Limb (tissue), 2 donors: ENCODE results near the gene TP53BP1.
"Not testable (repeated sequence)": the region's sequence is repeated elsewhere in the genome, so short reads cannot be mapped to it uniquely, and the experiment has no call there.

Source experiments
- DNase-seq, 2 donors: peaks; one replicate each; pipeline ENCODE4 v3.0.0-alpha.2; 2016; ENCODE audit errors: extremely low spot score in 2 of 2

TP53BP1 gene

DNA sequence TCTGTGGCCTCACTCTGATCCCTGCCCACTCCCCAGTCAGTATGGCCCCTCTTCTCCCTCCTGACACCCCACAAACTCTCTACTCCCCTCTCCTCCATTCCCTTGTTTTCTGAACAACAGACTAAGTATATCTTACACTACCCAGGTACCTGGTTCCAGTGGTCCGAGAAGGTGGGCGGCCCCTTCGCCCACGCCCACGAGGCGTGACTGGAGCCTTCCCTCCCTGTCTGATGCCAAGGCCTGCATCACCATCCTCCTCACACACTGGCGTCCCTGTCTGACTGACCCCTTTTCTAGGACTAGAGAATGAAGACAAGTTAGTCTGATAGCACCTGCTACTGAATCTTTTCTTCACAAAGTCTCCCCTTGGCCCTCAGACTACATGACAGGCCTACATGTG lies 72.1 kb downstream of the TP53BP1 start:
- no peak for DNase-seq

DNA sequence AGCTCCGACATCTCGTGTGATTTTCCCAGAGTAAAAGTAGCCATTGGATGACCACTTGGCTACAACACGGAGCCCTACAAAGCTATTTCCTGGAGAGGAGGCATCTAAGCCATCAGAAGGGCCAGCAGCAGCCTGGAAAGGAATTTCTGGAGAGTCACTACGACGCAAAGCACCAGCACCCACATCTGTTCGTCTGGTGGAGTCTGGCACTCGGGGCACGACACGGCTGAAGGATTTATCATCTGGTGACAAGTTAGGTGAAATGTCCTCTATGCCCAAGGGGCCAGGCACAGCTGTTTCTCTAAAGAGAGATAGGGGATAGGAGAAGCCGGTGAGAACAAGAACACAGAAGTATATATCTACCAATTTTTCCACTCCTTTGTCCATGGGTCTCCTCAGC lies 72.5 kb downstream of the TP53BP1 start:
- no peak for DNase-seq

DNA sequence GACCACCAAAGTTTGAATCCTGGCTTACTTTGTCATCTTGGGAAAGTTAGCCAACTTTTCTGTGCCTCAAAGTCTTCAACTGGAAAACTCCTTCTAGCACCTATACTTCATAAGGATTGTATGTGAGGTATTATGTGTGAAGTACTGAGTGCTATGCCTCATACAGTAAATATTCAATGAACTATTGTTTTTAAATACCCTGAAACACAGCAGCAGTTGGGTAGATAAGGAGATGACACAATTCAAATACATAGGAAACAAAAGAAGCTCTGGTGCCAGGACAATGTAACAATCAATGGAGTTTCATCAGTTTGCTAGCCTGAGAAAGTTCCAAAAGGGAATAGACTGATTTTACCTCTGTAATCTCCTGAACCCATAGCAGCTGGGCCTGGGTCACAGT lies 78.8 kb downstream of the TP53BP1 start:
- DNase-seq = no peak

DNA sequence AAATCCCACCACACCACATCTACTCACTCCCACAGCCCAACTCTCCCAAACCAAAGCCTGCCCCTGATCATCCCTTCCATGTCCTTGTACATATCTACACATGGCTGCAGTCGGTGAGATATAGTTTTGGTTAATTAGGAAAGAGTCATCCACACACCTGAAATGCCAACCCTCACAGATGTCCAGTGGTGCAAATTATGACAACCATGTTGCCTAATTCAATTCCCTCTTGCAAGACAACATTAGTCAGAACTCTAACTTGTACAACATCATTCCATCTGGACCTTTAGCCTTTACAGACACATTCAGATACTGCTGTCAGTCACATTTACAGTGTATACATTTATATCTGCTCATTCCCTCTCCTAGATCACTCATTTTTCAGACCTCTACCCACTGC lies 80.9 kb downstream of the TP53BP1 start:
- DNase-seq = no peak

DNA sequence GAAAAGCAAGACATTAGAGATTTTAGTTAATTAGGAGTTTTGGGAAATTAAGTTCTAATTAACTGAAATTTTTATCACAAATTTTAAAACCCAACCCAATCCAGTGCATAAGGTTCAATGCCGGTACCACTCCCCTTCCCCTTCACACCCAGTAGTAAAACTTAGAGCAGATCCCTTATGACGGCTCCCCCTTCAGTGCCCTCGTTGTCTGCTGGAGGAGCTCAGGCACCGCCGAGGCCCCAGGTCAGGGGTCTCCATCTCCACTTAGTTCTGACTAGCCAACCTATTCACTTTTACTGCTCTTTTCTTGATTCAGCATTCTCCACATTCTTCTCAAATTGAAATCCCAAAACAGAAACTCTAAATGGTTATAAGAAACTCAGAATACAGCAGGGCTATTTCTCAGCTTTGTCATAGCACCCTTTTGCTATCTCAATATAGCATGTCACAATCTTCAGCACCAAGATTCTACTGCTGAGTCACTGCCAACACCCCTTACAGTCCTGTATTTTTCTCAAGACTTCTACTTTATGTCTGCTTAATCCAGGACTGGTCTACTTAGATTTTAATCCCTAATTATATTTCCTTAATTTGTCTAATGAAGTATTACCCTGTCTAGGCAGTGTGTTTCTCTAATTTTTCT lies 82.3 kb downstream of the TP53BP1 start:
- no peak for DNase-seq

DNA sequence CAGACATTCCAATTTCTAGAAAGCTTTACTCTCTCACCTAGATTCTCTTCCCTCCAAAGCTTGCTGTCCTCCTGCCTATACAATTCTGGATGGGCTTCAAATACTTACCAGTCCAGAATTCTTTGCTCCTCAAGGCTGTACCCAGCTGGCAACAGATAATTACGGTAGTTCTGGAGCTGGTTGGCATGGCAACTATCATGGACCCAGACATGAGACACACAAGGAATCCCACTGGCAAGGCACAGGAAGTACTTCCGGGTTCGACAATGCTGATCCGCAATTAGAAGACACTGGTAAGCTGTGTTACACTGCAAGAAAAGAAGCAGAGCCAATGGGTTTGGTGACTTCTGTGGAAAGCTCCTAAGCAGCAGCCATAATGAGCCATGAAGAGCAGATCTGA lies 84.2 kb downstream of the TP53BP1 start:
- no peak for DNase-seq

DNA sequence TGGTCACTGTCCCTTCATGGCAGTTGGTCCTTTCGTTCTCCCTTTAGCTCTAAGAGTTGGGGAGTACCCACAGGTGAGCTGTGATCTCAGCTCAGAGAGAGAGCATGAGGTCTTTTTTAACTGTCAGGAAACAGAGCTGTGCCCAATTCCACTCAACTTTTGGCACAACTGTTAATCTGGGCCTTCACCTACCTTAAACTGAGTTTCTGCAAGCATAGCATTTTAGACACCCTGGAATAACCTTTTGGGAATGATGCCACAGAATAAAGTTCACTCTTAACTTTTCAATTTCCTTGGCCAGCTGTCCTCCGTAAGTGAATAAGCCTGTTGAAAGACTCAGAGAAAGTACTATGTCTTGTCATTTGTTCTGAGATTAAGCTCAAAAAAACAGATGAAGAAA lies 86.1 kb downstream of the TP53BP1 start:
- no peak for DNase-seq

DNA sequence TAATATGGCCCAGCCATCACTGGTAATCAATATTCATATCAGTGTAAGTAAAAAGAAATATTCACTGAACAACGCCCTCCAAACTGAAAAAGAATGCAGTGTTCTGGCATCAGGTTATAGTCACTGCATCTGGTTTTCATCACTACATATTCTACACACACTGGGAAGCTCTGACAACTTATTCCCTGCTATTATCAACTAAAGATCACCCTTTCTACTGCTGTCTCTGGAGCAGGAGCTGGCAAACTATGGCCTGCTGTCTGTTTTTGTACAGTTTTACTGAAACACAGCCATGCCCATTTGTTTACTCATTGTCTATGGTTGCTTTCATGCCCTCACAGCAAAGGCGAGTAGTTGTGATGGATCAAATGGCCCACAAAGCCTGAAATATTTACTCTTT lies 86.8 kb downstream of the TP53BP1 start:
- no peak for DNase-seq

DNA sequence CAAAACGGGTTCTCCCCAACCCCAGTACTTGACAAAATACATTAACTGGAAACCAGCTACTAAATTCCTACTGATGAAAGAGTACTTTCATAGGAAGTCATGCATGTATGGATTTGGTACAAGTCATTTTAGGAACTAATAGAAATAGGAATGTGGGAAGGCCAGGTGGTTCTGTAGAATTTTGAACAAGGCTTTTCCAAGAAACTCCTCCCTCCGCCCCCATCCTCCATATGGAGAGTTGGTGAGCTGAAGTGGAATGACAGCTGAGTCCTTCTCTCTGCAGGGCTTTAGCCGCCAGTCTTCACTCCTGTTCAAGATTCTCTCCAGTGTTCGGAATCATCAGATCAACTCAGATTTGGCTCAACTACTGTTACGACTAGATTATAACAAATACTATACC lies 88.8 kb downstream of the TP53BP1 start:
- no peak for DNase-seq

DNA sequence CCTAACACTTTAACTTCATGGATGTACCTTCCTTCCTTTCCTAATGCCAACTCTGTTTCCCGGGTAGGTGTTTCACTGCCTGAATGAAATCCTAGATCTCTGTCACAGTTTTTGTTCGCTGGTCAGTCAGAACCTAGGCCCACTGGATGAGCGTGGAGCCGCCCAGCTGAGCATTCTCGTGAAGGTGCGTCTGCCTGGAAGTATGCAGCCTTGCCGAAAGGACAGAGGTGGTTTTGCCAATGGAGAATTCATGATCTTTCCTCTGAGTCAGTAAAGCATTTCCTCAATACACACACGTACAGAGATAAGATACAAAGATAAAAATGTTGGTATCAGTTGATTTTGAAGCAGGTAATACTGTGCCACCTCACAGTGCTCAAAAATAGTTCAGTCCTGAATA lies 89.3 kb downstream of the TP53BP1 start:
- no peak for DNase-seq

DNA sequence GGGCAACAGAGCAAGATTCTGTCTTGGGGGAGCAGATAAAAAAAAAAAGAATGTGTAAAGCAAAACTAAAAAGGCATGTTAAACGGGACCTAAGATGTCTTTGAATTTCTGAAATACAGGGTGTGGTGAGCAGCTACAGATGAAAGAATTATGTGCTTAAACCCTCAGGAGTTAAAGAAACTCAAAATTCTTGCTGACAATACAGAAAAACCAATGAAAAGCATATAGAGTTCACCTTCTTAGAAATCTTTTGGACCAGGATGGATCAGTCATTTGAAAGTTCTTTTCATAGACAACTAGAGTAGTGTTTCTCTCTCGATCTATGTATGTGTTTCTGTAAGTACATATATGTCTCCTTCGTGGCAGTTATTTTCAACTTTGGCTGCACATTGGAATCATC lies 90.7 kb downstream of the TP53BP1 start:
- no peak for DNase-seq

DNA sequence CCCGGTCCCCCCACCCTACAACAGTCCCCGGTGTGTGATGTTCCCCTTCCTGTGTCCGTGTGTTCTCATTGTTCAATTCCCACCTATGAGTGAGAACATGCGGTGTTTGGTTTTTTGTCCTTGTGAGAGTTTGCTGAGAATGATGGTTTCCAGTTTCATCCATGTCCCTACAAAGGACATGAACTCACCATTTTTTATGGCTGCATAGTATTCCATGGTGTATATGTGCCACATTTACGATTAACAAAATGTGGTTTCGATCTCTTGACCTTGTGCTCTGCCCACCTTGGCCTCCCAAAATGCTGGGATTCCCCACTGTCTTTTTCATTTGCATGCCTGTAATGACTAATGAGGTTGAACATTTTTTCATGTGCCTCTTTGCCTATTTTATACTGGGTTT lies 99.4 kb downstream of the TP53BP1 start:
- not testable (repeated sequence) for DNase-seq

DNA sequence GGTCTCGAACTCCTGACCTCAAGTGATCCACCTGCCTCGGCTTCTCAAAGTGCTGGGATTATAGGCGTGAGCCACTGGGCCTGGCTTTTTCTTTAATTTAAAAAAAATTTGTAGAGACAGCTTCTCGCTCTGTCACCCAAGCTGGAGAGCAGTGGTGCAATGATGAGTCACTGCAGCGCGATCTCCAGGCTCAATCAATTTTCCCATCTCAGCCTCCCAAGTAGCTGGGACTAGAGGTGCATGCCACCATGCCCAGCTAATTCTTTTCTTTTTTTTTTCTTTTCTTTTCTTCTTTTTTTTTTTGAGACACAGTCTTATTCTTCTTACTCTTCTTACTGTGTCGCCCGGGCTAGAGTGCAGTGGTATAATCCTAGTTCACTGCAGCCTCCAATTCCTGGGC lies 102.2 kb downstream of the TP53BP1 start:
- DNase-seq = no peak

DNA sequence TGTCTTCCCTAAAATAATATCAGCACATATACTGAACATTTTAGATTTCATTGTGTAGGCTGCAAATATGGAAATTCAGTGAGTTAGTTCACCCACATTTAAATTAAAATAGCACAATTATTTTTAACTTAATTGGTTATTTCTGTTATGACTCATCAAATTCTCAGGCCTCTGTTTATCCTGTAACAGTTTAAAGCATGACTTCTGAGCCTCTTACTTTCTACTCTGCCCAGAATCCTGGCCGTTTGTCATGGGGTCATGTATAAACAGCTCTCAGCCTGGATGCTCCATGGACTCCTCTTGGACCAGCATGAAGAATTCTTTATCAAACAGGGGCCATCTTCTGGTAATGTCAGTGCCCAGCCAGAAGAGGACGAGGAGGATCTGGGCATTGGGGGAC lies 109.9 kb downstream of the TP53BP1 start:
- no peak for DNase-seq

DNA sequence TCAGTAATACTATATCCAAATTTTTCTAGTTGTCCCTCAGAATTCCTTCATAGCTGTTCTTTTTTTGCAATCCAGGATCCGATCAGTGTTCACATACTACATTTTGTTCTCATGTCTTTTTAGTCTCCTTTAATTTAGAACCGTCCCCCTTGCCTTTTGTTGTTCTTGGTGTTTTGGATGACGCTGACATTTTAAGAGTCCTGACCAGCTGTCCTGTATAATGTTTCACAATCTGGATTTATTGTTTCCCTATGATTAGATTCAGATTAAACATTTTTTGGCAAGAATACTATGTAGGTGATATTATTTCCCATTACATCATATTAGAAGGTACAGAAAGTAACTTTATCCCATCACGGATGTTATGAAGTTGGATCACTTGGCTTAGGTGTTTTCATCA lies 110.6 kb downstream of the TP53BP1 start:
- DNase-seq = no peak

DNA sequence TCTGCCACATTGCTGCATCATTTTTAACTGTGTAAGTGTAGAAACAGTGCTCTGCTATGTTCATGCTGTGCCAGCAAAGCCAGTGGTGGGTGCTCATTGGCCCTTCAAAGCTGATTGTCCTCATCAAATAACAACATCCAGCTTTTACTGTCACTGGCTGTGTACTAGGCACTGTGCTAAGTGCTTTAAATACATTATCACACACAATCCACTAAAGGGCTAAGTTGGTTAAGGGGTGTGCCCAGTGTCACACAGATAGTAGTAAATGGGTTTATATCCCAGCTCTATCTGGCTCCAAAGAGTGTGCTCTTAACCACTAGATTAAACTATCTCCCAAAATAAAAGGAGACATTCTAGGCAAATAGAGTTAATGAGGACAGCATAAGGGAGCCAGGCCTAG lies 114.4 kb downstream of the TP53BP1 start:
- DNase-seq = no peak

DNA sequence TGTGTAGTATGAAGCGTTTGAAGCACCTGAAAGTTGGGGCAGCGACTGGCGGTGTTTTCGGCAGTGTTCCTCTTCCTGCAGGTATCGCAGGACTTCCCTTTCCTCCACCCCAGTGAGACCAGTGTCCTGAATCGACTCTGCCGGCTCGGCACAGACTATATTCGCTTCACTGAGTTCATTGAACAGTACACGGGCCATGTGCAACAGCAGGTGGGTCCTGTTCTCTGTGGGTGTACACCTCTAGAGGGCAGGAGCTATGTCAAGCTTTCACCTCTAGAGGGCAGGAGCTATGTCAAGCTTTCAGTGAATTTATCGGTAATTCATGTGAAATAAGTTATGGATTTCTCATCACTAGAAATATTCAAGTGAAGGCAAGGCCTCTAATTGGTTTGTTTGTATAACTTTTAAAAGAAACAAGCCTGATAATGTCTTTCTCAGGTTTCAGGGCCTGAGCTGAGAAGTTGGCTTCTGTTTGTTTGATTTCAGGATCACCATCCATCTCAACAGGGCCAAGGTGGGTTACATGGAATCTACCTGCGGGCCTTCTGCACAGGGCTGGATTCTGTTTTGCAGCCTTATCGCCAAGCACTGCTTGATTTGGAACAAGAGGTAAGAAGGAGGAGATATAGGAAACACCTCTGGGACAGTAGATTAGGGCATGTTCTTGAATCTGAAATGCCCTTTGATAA lies 116.8 kb downstream of the TP53BP1 start:
- no peak for DNase-seq

DNA sequence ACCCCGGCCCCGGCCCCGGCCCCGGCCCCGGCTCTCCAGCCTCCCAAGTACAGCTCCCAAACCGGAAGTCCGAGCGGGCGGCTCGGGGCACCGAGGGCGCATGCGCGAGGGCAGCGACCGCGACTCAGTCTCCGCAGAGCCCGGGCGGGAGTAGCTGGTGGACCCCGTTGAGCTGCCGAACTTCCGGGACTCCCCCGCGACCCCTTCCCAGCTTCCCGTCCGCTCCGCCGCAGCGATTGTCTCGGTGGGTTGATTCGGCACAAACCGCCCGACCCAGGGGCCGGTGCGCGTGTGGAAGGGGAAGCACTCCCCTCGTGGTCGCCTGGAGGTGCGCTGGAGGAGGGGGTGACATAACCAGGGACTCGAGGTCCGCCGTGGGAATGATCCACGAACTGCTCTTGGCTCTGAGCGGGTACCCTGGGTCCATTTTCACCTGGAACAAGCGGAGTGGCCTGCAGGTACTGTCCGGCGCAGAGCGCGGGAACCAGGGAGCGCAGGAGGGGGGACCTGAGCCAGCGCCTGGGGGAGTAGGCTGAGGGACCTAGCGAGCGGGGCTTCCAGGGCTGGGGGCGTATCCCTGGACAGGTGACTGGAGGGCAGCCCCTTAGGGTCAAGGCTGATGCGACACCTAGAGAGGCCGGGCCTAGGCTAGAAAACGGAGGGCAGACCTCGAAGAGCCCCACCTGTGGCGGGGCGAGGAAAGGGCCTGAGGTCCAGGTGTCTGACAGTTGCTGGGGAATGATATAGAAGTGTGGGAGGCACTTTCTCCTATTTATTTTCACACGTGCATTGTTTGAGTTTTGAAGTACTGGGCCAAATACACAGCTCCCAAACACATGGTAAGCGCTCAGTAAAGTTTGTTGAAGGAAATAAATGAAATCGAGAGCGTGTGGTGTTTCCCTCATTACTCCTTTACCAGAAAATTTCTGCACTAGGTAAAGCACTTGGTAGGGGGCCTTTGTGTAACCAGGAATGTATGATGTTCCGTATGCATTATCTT lies 121.7 kb downstream of the TP53BP1 start, which contains the start of the genes TUBGCP4 and ZSCAN29:
TSS of gene TUBGCP4 (plus strand) at position 127 of the 1,000 bp plus-strand sequence. CDS start at position 381, 254 bp downstream.
TSS of gene ZSCAN29 (minus strand) at position 69 of the 1,000 bp plus-strand sequence. CDS start 1,130 bp downstream, outside the sequence.
- DNase-seq = peak; percentile 90 to 92

DNA sequence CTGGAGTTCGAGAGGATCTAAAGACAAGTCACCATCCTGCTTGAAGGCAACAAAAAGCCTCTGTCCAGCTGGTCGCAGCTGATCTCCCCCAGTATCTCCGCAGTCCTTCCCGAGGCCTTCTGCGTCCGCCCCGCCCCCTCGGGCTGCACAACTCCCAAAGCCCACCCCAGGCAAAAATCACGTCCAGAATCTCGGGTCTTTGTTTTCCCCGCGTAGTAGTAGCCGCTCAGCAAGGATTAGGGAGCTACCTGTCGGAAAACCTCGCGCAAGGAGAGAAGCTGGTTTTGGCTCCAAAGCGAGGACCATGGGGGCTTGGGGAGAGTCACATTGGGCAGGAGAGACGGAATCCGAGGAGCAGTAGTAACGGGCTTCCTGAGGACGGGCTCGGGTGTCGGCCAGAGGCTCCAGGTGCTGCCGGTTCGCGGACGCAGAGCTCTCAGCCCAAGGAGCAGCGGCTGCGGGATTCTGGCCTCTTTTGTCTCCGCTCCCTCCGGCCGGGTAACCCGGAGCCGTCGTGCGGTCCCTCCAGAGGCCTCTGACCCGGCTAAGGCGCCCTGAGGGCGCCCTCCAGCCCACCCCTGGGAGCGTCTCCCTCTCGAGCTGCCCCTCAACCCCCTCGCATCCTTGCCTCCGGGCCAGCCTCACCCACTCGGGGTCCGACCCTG lies 122.5 kb downstream of the TP53BP1 start:
- DNase-seq = peak; percentile 18 to 63

DNA sequence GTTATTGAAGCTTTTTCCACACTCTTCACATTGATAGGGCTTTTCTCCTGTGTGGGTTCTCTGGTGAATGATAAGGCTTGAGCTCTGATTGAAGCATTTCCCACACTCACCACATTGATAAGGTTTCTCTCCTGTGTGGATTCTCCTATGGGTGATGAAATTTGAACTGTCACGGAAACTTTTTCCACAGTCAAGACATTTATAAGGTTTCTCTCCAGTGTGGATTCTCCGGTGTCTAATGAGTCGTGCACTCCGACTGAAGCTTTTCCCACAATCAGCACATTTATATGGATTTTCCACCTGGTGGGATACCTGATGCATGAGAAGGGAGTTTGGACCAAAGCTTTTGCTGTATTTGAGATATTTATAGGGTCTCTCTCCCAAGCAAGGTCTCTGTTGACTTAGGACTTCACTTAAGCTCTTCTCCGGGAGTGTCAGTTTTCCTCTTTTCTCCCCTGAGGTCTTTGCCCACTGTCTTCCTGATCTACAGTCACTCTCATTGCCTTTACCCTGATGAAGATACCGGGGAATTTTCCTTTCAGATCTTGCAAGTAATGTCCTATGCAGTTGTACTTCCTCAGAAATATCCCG lies 131.5 kb downstream of the TP53BP1 start:
- no peak for DNase-seq

DNA sequence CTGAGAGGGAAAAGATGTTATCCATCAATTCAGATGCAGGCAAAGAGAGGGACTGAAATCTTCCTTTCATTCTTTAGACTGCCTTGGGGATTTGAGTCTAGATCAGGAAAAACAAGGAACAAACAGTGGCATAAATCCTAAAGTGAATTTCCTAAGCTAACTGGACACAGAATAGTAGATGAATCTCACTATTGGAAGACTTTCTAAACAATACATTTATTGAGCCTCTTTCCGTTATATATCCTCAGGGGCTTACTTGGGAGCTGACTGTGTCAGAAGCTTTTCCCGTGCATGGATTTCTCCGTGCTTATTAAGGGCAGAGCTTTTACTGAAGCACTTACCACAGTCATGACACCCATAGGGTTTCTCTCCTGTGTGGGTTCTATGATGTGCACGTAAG lies 132.1 kb downstream of the TP53BP1 start:
- DNase-seq = no peak
